HUES64 (cell line): ENCODE data around the gene SAMD4A.

Experiments
- H3K27ac ChIP-seq: 2 replicates; pipeline ENCODE4 v1.7.0; 2013; ENCODE audit warnings: low read depth, low read length, inconsistent platforms
- H3K27me3 ChIP-seq: 2 replicates; pipeline ENCODE4 v1.6.1; 2013; ENCODE audit warnings: mild to moderate bottlenecking, low read length; ENCODE audit not compliant: insufficient read depth
- H3K36me3 ChIP-seq: 2 replicates; pipeline ENCODE4 v1.6.1; 2013; ENCODE audit warnings: mild to moderate bottlenecking, low read length; ENCODE audit not compliant: insufficient read depth
- H3K4me1 ChIP-seq: 2 replicates; pipeline ENCODE4 v1.6.1; 2013; ENCODE audit warnings: mild to moderate bottlenecking, low read length, moderate library complexity; ENCODE audit not compliant: insufficient read depth
- H3K4me3 ChIP-seq: 2 replicates; pipeline ENCODE4 v1.5.1; 2013; ENCODE audit warnings: mild to moderate bottlenecking, low read length, moderate library complexity
- H3K9ac ChIP-seq: 2 replicates; pipeline ENCODE4 v1.6.1; 2013; ENCODE audit warnings: mild to moderate bottlenecking, low read depth, low read length
- H3K9me3 ChIP-seq: 2 replicates; pipeline ENCODE4 v1.6.1; 2013; ENCODE audit warnings: low read depth, low read length; ENCODE audit not compliant: insufficient read depth
- WGBS: fragments of 150-250, 120-280 bp; methylation state at CpG from one replicate; pipeline ENCODE4 v1.1.7; 2013; ENCODE audit warnings: missing lambda C conversion rate; 5-methylcytosine and 5-hydroxymethylcytosine counted together

Gene SAMD4A

GRCh38 chr14:54632452-54632851 is 65.5 kb downstream of the SAMD4A start:
- Histone ChIP-seq H3K4me3 (no peak overlapping the region), H3K4me1 (peaks cover 8% of the 10 kb centered on the region), H3K9ac (no peak overlapping the region), H3K9me3 (peaks cover 7% of the 10 kb centered on the region; the same call in 1 of the 2 replicates), H3K27ac (no peak overlapping the region), H3K36me3 (no peaks in the 10 kb centered on the region), H3K27me3 (no peaks in the 10 kb centered on the region)
- 100% methylated on average over 1 of the region's 1 CpG for WGBS

- H3K9me3 ChIP-seq = peaks cover 7% of the 10 kb centered on the region; the same call in 1 of the 2 replicates
- H3K27ac ChIP-seq = no peak overlapping the region
- H3K4me1 ChIP-seq = peaks cover 4% of the 10 kb centered on the region; the same call in 1 of the 2 replicates
- 94% methylated on average over 4 of the region's 4 CpGs for WGBS
- no peak overlapping the region for H3K4me3 ChIP-seq
- no peaks in the 10 kb centered on the region for H3K36me3 ChIP-seq
- no peaks in the 10 kb centered on the region for H3K27me3 ChIP-seq
- no peak overlapping the region for H3K9ac ChIP-seq
Measured at GRCh38 chr14:54633076-54633475, 66.1 kb downstream of the SAMD4A start.

GRCh38 chr14:54637270-54638134 is 70.6 kb downstream of the SAMD4A start:
- WGBS = 89% methylated on average over 7 of the region's 8 CpGs
- Histone ChIP-seq H3K9me3 (no peaks in the 10 kb centered on the region), H3K9ac (no peak overlapping the region), H3K4me1 (peaks cover 21% of the 10 kb centered on the region), H3K36me3 (no peaks in the 10 kb centered on the region), H3K4me3 (no peak overlapping the region), H3K27ac (no peak overlapping the region), H3K27me3 (no peaks in the 10 kb centered on the region)

GRCh38 chr14:54638135-54638446 is 71.2 kb downstream of the SAMD4A start:
- Histone ChIP-seq H3K27ac (no peak overlapping the region), H3K4me1 (peaks cover 27% of the 10 kb centered on the region), H3K36me3 (no peaks in the 10 kb centered on the region), H3K4me3 (no peak overlapping the region), H3K9me3 (no peaks in the 10 kb centered on the region), H3K27me3 (no peaks in the 10 kb centered on the region), H3K9ac (no peak overlapping the region)
- 84% methylated on average over 6 of the region's 6 CpGs for WGBS

- Histone ChIP-seq H3K9me3 (no peaks in the 10 kb centered on the region), H3K4me3 (no peak overlapping the region), H3K4me1 (peaks cover 42% of the 10 kb centered on the region), H3K27ac (no peak overlapping the region), H3K27me3 (no peaks in the 10 kb centered on the region), H3K36me3 (no peaks in the 10 kb centered on the region), H3K9ac (no peak overlapping the region)
- WGBS = 62% methylated on average over 2 of the region's 2 CpGs
Measured at GRCh38 chr14:54639611-54640010, 72.7 kb downstream of the SAMD4A start.

- WGBS = 88% methylated on average over 6 of the region's 8 CpGs
- H3K9ac ChIP-seq = no peak overlapping the region
- H3K27me3 ChIP-seq = no peaks in the 10 kb centered on the region
- H3K4me3 ChIP-seq = no peak overlapping the region
- H3K9me3 ChIP-seq = no peaks in the 10 kb centered on the region
- H3K36me3 ChIP-seq = no peaks in the 10 kb centered on the region
- H3K27ac ChIP-seq = no peak overlapping the region
- peaks cover 44% of the 10 kb centered on the region for H3K4me1 ChIP-seq
Measured at GRCh38 chr14:54640506-54640905, 73.6 kb downstream of the SAMD4A start.

- no peak overlapping the region for H3K4me3 ChIP-seq
- peaks cover 50% of the 10 kb centered on the region for H3K4me1 ChIP-seq
- no peaks in the 10 kb centered on the region for H3K36me3 ChIP-seq
- 70% methylated on average over 2 of the region's 2 CpGs for WGBS
- H3K27ac ChIP-seq = no peak overlapping the region
- H3K9me3 ChIP-seq = no peaks in the 10 kb centered on the region
- no peak overlapping the region for H3K9ac ChIP-seq
- H3K27me3 ChIP-seq = no peaks in the 10 kb centered on the region
Measured at GRCh38 chr14:54642121-54642520, 75.2 kb downstream of the SAMD4A start.

- WGBS = 68% methylated on average over 9 of the region's 9 CpGs
- Histone ChIP-seq H3K9ac (no peak overlapping the region), H3K36me3 (no peaks in the 10 kb centered on the region), H3K27ac (peak overlapping the region; percentile 17; the same call in 1 of the 2 replicates), H3K4me3 (no peak overlapping the region), H3K4me1 (peaks cover 47% of the 10 kb centered on the region), H3K9me3 (no peaks in the 10 kb centered on the region), H3K27me3 (no peaks in the 10 kb centered on the region)
Measured at GRCh38 chr14:54642801-54643695, 76.1 kb downstream of the SAMD4A start.

GRCh38 chr14:54643696-54644176 is 76.8 kb downstream of the SAMD4A start:
- 0 out of 2 replicates have a peak overlapping the region, but pooled peaks have one; percentile 28 for H3K27ac ChIP-seq
- no peaks in the 10 kb centered on the region for H3K27me3 ChIP-seq
- H3K9ac ChIP-seq = no peak overlapping the region
- WGBS = 65% methylated on average over 5 of the region's 5 CpGs
- H3K4me3 ChIP-seq = no peak overlapping the region
- no peaks in the 10 kb centered on the region for H3K9me3 ChIP-seq
- H3K36me3 ChIP-seq = no peaks in the 10 kb centered on the region
- peaks cover 45% of the 10 kb centered on the region for H3K4me1 ChIP-seq

- peaks cover 47% of the 10 kb centered on the region for H3K4me1 ChIP-seq
- H3K27me3 ChIP-seq = no peaks in the 10 kb centered on the region
Measured at GRCh38 chr14:54645639-54646038, 78.7 kb downstream of the SAMD4A start.

GRCh38 chr14:54646626-54647025 is 79.7 kb downstream of the SAMD4A start:
- no peak overlapping the region for H3K4me3 ChIP-seq
- peaks cover 54% of the 10 kb centered on the region for H3K4me1 ChIP-seq
- no peak overlapping the region for H3K27ac ChIP-seq
- no peak overlapping the region for H3K9ac ChIP-seq
- H3K36me3 ChIP-seq = no peaks in the 10 kb centered on the region
- H3K9me3 ChIP-seq = no peaks in the 10 kb centered on the region
- no peaks in the 10 kb centered on the region for H3K27me3 ChIP-seq
- 100% methylated on average over 1 of the region's 2 CpGs for WGBS

More at GRCh38 chr14:54645639-54646038, 78.7 kb downstream of the SAMD4A start:
- 100% methylated on average over 2 of the region's 3 CpGs for WGBS
- H3K36me3 ChIP-seq = no peaks in the 10 kb centered on the region
- no peak overlapping the region for H3K4me3 ChIP-seq
- H3K9me3 ChIP-seq = no peaks in the 10 kb centered on the region
- no peak overlapping the region for H3K27ac ChIP-seq
- H3K9ac ChIP-seq = no peak overlapping the region
